H1 (cell line): ENCODE measurements around the gene HDAC6. TPM values are rescaled to one million over a fixed set of nuclear protein-coding genes. Genes with fewer than 3 reads are reported as not detected.

Experiments
- GABPA ChIP-seq: IDR thresholded peaks from 2 replicates; pipeline ENCODE4 v1.6.1; 2011; ENCODE audit warnings: mild to moderate bottlenecking, low read length, moderate library complexity, borderline replicate concordance; ENCODE audit not compliant: insufficient read depth
- JUND ChIP-seq: IDR thresholded peaks from 2 replicates; pipeline ENCODE4 v1.6.1; 2011; ENCODE audit warnings: mild to moderate bottlenecking, improper control_type of control experiment, low read length
- SRF ChIP-seq: IDR thresholded peaks from 2 replicates; pipeline ENCODE4 v1.6.1; 2011; ENCODE audit warnings: mild to moderate bottlenecking, low read depth, low read length, moderate library complexity
- SUZ12 ChIP-seq: fragments of 200-600 bp; sonication (generic); IDR thresholded peaks from 2 replicates; pipeline ENCODE4 v1.6.1; 2012; ENCODE audit warnings: mild to moderate bottlenecking, inconsistent platforms, low read length, moderate library complexity, mixed read lengths
- polyA plus RNA-seq, 7 experiments: library from polyadenylated mRNA; depleted of rRNA in 3 of 7; stranded (reverse) in 5 of 7; unstranded in 2 of 7; fragments of >200 nt in 5 of 7; fragments of 200-250 nt in 2 of 7; gene quantifications; 1 replicate in 5 of 7; 2 replicates in 1 of 7; 4 replicates in 1 of 7; pipeline versions ENCODE4 v1.2.1 to v1.2.3, GENCODE V29; 2011 to 2013; ENCODE audit warnings: missing spikeins in 2 of 7, mixed read lengths in 2 of 7
- total RNA-seq: library from RNA; stranded (reverse); fragmentation: NEBNext Ultra II Directional; extraction: Animal tissue kit (Norgen Biotek cat#: 25700); gene quantifications from 2 replicates; pipeline ENCODE4 v1.2.1, GENCODE V29; 2021
- TF ChIP-seq, protein P1 (sequence below): IDR thresholded peaks from 2 replicates; pipeline ENCODE4 v1.6.1; 2011; ENCODE audit warnings: low read depth, mild to moderate bottlenecking, low read length; ENCODE audit not compliant: insufficient read depth

The HDAC6 gene
- total and polyA plus RNA-seq, 2 of the 8 experiments (the other 6 are each of a cell fraction or from before 2014, with no cell fraction given), result 34.0 to 51.8 TPM

DNA sequence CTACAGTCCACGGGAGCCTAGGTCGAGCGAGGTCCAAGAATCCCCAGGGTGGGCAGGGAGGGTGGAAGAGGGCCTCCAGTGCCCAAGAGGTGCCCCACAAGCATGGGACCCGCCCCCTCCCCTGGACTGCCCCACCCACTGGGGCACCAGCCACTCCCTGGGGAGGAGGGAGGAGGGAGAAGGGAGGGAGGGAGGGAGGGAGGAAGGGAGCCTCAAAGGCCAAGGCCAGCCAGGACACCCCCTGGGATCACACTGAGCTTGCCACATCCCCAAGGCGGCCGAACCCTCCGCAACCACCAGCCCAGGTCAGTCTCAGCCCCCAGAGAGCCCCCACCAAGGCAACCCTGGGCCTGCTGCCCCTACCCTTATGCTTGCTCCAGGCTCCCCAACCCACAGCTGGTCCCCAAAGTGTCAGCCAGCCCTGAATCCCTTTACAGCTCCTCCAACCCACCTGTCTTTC is 15.5 kb upstream of the HDAC6 start, which contains the start of gene GATA1 (continued):
- TF ChIP-seq, protein P1, sequence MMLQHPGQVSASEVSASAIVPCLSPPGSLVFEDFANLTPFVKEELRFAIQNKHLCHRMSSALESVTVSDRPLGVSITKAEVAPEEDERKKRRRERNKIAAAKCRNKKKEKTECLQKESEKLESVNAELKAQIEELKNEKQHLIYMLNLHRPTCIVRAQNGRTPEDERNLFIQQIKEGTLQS, result no peak
- TF ChIP-seq SUZ12 (no peak), JUND (no peak), SRF (no peak), GABPA (no peak)
- TF ChIP-seq, all 59 proteins: peak for 0
